Thoracic aorta (tissue), 2 donors: ENCODE results near the gene SIGLEC11. TPM values are rescaled to one million over a fixed set of nuclear protein-coding genes. Genes with fewer than 3 reads are reported as not detected.
A peak's percentile ranks its signal among the peaks of the same experiment; 100 is the strongest.

Experiments used
- ATAC-seq: fragments of 150-250 bp; one replicate; pipeline ENCODE4 v1.8.0; 2017; ENCODE audit warnings: low read depth; ENCODE audit not compliant: insufficient number of reproducible peaks, low FRiP score
- DNase-seq: peaks from one replicate; pipeline ENCODE4 v3.0.0-alpha.2; 2020; ENCODE audit warnings: low spot score
- H3K27ac ChIP-seq, 2 donors: fragments of 200-600 bp; sonication (generic); 1 replicate in 1 of 2; 2 replicates in 1 of 2; pipeline ENCODE4 v1.5.1; 2016; ENCODE audit warnings: mild to moderate bottlenecking in 2 of 2, moderate library complexity in 2 of 2
- H3K27me3 ChIP-seq: fragments of 200-600 bp; sonication (generic); replicated peaks from 2 replicates; pipeline ENCODE4 v1.6.0; 2016; ENCODE audit warnings: mild to moderate bottlenecking; ENCODE audit not compliant: insufficient read depth
- H3K36me3 ChIP-seq: fragments of 200-600 bp; sonication (generic); one replicate; pipeline ENCODE4 v1.5.1; 2016
- H3K4me1 ChIP-seq, 2 donors: fragments of 200-600 bp; sonication (generic); 1 replicate in 1 of 2; 2 replicates in 1 of 2; pipeline versions ENCODE4 v1.5.1 to v1.6.0; 2016; ENCODE audit warnings: low read depth in 2 of 2, mild to moderate bottlenecking in 1 of 2; ENCODE audit not compliant: control insufficient read depth in 1 of 2
- H3K4me3 ChIP-seq: fragments of 200-600 bp; sonication (generic); 2 replicates; pipeline ENCODE4 v1.5.1; 2016; ENCODE audit warnings: mild to moderate bottlenecking
- H3K9me3 ChIP-seq: fragments of 200-600 bp; sonication (generic); 2 replicates; pipeline ENCODE4 v1.5.1; 2016
- CTCF ChIP-seq: fragments of 200-600 bp; sonication (generic); IDR thresholded peaks from one replicate; pipeline ENCODE4 v1.5.1; 2019; ENCODE audit warnings: antibody characterized with exemption
- total RNA-seq, 2 donors: library from RNA; depleted of rRNA; stranded (reverse); fragments of >200 nt; gene quantifications; one replicate each; pipeline versions ENCODE4 v1.1.0 to v1.2.3, GENCODE V29; 2016

SIGLEC11 gene
- total RNA-seq, 2 donors from 2014 or later = 2.8 to 10.0 TPM

DNA sequence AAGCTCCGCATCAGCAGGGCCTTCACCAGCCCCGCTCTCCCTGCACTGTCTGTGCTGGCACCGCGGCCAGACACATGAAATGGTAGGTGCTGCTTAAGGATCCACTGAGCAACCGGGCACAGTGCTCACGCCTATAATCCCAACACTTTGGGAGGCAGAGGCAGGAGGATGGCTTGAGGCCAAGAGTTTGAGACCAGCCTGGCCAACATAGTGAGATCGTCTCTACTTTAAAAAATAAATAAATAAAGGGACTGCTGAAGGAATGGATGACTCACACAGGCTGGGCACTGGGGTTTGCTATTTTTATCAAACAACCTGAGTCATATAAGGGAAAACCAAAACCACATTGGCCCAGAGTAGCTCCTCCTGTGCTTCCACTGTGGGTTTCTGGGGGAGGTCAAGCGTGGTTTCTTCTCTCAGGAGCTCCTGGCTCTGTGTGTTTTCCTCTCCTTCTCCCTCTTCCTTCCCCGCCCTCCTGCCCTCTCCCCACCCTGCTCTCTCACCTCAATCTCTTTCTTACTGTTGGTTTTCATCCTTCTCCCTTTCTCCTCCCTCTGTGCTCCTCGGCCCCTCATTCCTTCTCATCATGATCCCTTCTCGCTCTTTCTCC lies 42.9 kb upstream of the SIGLEC11 start:
- H3K4me3 ChIP-seq = peak overlapping the region; percentile 56
- H3K27me3 ChIP-seq = no peaks in the 10 kb centered on the region
- TF ChIP-seq CTCF = no peak
- H3K4me1 ChIP-seq = peaks cover 29 to 37% of the 10 kb centered on the region in 2 donors
- H3K36me3 ChIP-seq = peaks cover 60% of the 10 kb centered on the region
- H3K9me3 ChIP-seq = no peaks in the 10 kb centered on the region
- peak overlapping the region; percentile 91 to 97 for H3K27ac ChIP-seq
- DNase-seq (peak; percentile 59), ATAC-seq (peak; percentile 93)

GRCh38 chr19:50003254-50003788 lies 42.3 kb upstream of the SIGLEC11 start:
- no peak overlapping the region for H3K4me3 ChIP-seq
- ATAC-seq = no peak
- H3K27me3 ChIP-seq = no peaks in the 10 kb centered on the region
- TF ChIP-seq CTCF = no peak
- H3K4me1 ChIP-seq = peaks cover 29 to 37% of the 10 kb centered on the region in 2 donors
- peaks cover 54% of the 10 kb centered on the region for H3K36me3 ChIP-seq
- no peak for DNase-seq
- no peaks in the 10 kb centered on the region for H3K9me3 ChIP-seq
- peak overlapping the region; percentile 54 to 91 for H3K27ac ChIP-seq

- DNase-seq (no peak), ATAC-seq (no peak)
- H3K4me3 ChIP-seq = no peak overlapping the region
- no peaks in the 10 kb centered on the region for H3K27me3 ChIP-seq
- peak overlapping the region; percentile 39 to 91 for H3K27ac ChIP-seq
- peaks cover 29 to 37% of the 10 kb centered on the region in 2 donors for H3K4me1 ChIP-seq
- TF ChIP-seq CTCF = no peak
- no peaks in the 10 kb centered on the region for H3K9me3 ChIP-seq
- H3K36me3 ChIP-seq = peaks cover 49% of the 10 kb centered on the region
Observed at GRCh38 chr19:50002386-50002960, 41.5 kb upstream of the SIGLEC11 start.

- Histone ChIP-seq H3K9me3 (no peaks in the 10 kb centered on the region), H3K36me3 (peaks cover 45% of the 10 kb centered on the region), H3K27ac (peak overlapping the region; percentile 39 to 91), H3K4me3 (no peak overlapping the region), H3K27me3 (no peaks in the 10 kb centered on the region), H3K4me1 (peaks cover 29 to 37% of the 10 kb centered on the region in 2 donors)
- no peak for ATAC-seq
- no peak for DNase-seq
- no peak for TF ChIP-seq CTCF
Observed at GRCh38 chr19:50001775-50002174, 40.8 kb upstream of the SIGLEC11 start.

GRCh38 chr19:50000841-50001557 lies 40.0 kb upstream of the SIGLEC11 start:
- Histone ChIP-seq H3K36me3 (peaks cover 47% of the 10 kb centered on the region), H3K27me3 (no peaks in the 10 kb centered on the region), H3K4me1 (peaks cover 29 to 37% of the 10 kb centered on the region in 2 donors), H3K9me3 (no peaks in the 10 kb centered on the region), H3K4me3 (no peak overlapping the region), H3K27ac (no peak overlapping the region)
- no peak for DNase-seq
- TF ChIP-seq CTCF = no peak
- ATAC-seq = no peak
